Measurements from ENCODE around the gene PNPLA1.

Gene PNPLA1

DNA sequence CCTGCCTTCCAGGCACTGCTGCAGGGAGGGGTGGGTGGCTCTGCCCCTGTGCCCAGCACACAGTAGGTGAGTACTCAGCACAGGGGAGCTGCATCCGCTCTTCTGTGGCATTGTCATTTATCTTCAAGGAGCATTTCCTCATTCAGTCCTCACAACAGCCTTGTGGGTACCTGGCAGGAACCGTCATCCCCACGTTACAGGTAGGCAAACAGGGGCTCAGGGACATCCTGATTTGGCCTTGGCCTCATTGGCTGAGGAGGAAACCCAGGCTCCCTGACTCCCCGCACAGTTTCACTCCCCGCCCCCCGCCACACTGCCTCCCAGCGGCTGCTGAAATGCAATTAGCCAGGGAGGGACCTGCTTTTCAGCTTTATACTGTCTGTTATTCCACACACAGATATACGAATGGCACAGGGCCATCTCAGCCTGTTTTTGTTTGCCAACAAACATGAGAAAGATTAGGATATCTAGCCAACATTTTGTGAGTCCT is 24.2 kb upstream of the PNPLA1 start:
- DNase-seq: no peak

DNA sequence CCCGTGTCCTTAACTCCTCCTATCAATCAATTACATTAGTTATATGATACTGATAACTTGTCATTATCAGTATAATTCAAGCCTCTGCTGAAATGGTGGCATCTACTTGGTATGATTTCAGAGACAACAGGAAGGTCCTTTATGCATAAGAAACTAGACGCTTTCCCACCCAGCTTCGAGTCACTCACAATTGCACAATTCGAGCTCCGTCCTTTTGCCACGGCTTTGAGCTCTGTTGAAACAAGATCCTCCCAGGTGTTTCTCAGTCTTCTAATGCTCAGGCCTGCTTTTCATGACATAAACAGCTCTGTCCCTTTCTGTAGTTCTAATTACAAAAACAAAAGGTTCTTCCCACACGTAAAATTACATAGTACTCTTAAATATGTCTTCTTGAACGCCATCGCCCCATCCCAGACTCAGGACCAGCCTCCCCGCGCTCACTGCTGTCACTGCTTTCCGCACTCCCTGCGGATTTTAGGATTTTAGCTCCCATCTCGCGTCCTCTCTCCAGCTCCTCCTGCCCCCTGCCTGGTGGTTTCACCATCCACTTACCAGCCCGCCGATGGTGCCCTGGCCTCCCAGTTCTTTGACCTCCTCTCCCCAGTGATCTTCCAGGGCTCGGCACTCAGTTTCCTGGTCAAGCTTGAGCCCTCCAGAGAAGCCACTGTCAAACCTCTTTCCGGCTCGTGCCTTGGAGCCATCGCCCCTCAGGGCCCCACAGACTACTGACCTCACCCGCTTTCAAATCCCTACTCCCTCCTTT is 23.2 kb upstream of the PNPLA1 start:
- DNase-seq: no peak

DNA sequence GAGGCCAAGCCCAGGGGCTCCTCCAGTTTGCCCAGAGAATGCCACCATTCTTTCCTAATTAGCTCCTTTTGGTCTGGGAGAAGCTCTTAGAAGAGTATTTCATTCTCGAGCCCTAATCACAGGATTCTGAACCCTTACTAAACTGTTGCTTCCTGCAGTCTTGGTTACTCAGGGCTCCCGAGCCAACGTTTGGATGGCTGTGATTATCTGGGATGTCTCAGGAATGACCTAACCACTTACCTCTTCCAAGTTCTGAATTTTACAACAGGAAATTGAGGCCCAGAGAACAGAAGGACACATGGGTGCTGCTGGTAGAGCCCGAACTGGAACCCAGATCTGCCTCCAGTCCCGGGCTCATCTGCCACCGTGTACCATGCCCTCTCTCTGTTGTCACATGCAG is 22.2 kb upstream of the PNPLA1 start:
- no peak for DNase-seq

DNA sequence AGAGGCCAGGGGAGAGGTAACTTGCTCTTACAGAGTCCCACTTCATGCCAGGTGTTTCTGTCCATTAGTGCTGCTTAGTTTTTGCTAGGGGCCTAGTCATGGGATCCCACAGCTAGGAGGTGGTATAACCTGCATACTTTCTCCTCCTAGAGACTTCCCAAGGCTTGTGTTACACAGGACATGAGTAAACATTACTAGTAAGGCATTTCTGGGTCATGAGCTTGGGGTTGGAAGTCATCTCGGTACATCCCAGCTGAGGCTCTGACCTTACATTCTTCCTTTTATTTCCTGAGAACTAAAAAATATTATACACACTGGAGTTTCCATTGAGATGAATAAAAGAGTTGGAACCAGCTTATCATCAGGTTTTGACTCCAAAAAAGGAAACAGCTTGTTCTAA is 20.9 kb upstream of the PNPLA1 start:
- DNase-seq: no peak

DNA sequence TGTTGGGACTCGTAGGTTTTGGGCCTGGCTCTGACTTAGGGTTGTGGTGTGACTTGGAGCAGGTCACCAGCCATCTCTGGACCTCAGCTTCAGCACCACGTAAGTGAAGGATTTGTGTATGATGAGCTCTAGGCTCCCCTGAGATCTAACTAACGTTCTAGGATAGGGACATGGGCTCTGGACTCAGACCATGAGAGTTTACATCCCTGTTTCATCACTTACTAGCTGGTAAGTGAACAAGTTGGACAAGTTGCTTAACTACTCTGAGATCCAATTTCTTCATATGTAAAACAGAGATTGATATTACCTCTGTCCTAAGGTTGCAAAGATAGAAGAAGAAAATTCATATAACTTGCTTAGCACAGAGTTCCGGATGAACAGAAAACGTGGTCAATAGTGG is 20.3 kb upstream of the PNPLA1 start:
- DNase-seq: no peak

DNA sequence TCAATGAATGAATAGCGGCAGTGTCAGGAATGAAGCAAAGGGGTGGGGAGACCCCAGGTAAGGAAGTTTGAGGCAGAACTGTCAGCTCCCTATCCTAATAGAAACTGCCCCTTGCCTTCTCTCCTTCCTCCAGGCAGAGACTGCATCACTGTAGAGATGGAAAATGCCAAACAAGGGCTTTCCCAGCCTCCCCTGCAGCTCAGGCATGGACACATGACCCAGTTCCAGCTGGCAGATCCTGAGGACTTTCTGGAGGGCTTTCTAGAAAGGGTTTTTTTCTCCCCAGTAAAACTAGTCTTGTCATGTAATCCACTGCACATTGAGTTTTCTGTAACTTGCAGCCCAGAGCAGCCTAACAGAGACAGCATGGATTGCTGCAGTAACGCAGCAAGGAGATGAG is 17.9 kb upstream of the PNPLA1 start:
- DNase-seq: peak in 7 of 58 donors; percentile 4 to 27 (median 12)

DNA sequence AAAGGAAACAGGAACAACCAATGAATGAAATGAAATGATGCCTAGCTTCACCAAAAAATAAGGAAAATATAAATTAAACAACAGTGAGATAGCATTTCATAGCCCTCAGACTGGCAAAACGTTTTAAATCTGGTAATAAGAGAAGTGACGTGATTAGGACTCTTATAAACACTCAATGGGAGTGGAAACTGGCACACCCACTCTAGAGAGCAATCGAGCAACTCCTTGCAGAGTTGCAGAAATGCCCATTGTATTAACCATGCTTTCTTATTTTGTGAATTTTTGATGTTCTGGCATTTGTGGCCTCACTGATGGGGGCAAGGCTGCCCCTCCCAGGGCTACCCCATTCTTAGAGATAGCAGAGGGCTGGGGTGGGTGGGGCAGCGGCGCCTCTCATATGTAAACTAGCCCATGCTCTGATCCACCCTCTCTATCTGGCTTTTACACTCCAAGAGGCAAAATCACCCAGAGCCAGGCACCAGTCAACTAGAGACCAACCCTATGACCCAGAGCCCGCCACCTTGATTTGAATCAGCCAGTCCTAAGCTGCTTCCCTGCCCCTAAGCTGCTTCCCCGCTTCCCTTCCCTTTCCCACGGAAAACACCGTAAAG is 6.4 kb upstream of the PNPLA1 start:
- DNase-seq: no peak

DNA sequence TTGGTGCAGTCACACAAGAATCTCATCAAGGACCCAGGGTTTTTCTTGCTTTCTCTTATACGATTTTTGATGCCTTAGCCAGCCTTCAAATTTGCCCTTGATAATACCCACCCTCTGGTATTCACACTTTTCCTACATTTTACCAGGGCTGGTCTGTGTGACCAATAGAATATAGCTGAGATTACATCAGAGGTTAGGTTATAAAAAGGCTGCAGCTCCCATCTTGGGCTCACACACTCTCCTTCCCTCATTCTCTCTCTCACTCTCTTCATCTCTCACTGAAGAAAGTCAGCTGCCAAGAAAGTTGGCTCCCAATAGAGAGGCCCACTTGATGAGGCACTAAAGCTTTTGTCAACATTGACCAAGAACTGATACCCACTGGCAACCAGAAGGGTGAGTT is 4.1 kb upstream of the PNPLA1 start:
- no peak for DNase-seq

DNA sequence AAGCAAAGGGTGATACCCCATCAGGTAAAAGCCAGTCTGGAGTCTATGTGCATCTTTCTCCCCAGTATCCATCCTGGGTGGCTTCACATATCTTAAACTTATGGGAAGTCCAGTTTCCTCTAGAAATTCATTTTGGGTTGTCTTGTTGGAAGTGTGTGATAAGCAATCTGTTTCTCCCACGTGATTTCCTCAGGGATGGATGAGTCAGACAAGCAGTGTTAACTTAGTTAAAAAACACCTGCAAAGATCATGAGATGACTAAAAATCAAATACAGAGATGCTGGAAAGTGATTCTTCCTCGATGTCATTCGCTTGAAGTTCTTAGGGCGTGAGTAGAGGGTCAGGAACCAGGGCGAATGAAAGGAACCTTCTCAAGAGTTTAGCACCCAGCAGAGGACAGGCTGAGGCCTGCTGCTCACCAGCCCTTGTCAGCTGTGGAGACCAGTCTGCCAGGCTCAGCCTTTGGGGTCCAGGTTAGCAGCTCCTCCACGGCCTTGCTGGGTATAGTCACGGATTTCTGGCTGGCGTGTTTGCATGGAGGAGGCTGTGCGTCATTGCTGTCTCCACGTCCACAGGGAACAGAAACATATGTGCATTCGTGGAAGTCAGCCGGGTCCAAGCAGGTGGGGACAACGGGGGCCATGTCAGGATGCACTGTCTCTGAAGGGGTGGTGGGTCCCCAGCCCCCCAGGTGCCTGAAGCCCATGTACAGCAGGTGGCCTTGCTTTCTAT is 2.8 kb upstream of the PNPLA1 start:
- peak in 4 of 58 donors; percentile 8 to 61 (median 28) for DNase-seq

DNA sequence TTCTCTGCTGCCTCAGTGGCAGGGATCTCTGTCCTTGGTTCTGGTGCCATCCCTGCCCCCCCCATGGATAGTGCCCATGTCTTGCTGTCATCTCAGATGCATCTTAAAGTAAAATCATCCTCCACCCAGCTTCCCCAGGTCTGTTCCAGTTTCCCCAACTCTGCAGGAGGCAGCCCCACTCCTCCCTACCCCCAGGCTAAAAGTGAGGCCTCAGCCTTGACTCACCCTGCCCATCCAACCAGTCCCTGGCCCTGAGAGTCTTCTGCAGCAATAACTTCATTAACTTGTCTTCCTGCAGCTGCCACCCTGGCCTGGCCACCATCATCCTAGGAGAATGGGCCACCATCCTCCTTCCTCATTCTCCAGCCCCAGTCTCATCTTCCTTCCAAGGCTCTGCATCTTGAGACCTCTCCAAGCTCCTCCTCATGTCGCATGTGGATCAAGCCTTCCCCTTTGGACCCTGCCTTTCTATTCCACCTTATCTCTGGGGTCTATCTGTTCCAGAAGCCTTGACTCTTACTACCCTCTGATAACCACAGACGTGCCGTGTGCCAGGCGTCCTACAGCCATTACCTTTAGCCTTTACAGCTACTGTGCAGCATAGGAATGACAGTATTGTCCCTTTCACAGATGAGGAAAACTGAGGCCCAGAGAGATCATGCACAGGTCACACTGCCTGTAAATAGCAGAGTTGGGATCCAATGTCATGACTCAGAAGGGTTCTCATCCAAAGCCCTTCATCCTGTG is 2.0 kb upstream of the PNPLA1 start:
- DNase-seq: no peak

DNA sequence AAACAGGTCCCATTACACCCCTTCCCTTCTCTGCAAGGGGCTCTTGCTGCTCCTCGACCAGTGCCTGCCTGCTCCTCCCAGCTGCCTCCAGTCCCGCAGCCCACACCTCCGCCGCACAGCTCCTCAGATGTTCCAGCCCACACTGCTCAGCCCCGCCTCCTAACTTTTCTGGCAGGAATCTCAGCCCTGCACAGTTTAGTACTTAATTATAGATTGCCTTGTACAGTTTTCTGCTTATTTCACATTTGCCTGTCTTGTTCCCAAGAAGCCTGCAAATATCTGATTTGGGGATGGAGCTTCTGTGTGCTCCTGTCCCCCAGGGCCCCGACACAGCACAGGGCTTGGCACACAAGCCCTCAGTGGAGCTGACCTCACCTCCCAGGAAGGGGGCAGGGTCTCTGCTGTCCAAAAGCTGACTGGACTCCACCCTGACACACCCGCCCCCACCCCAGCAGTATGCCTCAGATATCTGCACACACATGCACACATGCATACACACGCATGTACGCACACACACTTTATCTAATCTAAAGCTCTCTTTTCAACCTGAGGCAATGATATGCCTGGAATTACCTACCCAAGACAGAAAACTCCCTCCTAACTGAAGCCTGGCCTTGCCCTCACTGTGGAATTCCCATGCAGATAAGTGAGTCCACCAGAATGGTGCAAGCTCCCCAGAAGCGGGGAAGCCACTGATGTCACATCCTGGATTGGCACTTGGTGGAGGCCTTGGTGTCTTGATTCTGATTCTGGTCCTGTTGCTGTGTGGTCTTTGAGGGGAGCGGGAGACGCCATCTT is 1.2 kb upstream of the PNPLA1 start:
- DNase-seq: peak in 41 of 58 donors; percentile 5 to 80 (median 41)

DNA sequence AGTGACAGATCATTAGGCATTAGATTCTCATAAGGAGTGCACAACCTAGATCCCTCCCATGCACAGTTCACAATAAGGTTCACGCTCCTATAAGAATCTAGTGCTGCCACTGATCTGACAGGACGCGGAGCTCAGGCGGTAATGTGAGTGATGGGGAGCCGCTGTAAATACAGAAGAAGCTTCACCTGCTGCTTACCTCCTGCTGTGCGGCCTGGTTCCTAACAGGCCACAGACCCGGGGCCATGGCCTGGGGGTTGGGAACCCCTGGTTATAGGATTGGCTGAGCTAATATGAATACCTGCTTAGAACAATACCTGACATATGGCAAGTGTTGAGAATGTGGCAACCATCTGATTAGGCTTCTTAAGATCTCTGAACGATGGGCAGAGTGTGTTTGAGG is 2.4 kb downstream of the PNPLA1 start:
- DNase-seq: no peak

DNA sequence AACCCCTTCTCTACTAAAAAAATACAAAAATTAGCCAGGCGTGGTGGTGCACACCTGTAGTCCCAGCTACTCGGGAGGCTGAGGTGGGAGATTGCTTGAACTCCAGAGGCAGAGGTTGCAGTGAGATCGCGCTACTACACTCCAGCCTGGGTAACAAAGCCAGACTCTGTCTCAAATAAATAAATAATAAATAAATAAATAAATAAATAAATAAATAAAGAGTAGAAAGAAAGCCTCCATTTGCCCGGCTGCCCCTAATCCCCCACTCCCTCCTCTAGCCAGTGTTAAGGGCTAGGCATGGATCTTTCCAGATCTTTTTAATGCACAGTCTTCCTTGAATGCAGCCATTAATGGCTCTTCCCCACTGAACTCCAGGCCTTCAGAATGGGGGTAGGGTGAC is 3.2 kb downstream of the PNPLA1 start:
- no peak for DNase-seq

DNA sequence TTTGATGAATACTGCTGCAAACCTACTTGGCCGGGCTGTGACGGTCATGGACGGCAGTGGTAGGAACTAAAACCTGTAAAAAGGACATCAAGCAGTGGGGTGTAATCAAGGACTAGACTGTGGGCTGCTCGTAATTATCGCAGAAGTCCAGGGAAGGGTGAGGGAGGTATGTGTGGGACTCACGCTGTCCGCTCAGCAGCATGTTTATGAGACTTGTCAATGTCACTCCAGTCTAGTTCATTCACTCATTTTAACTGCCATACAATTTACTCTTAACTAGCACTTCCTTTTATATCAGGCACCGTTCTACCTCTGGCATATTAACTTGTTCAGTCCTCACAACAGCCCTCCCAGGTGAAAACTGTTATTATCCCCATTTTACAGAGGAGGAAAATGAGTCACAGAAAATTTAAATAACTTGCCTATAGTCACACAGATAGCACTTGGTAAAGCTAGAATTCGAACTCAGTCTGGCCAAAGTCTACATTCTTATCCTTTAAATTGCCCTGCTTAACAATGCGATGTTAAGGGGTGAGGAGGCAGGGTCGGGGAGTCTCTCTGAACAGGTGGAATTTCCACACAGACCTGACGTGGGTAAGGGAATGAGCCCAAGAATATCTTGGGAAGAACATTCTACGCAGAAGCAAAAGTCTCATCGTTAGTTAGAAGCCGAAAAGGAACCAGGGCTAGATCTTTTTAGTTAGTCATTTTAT is 4.1 kb downstream of the PNPLA1 start:
- no peak for DNase-seq

DNA sequence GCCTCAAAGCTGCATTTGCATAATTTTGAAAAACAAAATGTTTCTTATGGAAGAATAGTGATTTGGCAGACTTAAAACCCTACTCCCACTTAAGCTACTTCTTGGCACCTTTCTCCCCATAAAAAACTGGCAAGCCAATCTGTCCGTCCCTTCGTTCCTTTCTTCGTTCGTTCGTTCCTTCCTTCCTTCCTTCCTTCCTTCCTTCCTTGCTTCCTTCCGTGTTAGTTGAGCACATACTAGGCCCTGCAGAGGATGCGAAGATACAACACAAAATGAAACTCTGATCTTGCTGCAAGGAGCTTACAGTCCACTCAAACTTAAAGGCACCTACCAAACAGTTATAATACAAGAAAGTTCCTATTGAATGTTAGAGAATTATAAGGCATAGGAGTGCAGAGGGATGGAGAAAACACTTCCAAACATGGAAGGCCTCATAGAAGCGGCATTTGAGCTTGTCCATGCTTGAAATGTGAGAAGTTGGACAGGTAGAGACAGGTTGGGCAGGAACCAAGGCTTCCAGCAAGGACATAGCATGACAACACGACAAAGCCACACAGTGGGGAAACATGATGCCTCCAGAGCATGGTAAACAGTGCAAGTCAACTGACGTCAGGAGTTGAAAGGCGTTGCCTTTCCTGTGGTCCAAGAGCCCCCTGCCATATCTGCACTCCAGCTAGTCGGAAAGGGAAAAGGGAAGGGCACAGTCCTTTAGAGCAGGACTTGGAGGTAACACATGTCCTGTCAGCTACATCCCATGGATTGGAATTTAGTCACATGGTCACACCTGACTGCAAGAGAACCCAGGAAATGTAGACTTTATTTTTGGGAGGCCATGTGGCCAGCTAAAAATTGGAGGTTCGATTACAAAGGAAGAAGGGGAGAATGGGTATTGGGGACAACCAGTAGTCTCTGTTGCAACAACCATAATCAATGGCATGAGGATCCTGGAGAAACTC is 7.0 kb downstream of the PNPLA1 start:
- DNase-seq: no peak

DNA sequence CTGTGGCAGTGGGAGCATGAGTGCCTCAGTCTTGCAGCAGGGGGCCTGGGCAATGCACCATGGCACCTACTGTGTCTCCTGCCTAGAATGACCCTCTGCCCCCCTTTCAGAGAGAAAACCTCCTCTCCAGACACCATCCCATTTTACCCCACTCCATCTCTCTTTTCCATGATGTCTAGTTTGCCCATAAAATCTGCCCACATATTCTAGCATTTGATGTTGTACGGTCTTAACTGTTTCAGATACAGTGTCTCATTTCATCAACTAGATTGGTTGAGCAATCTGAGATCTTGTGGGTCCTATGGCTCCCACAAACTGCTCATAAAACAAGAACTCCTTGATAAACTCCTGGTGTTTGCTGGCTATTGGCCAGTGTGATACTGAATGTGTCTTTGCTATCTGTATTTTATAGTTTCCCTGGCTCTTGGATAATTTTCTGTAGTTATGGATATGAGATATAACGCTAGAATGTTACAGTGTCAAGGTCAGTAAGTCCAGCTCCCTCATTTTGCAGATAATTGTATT is 8.1 kb downstream of the PNPLA1 start:
- DNase-seq: no peak

DNA sequence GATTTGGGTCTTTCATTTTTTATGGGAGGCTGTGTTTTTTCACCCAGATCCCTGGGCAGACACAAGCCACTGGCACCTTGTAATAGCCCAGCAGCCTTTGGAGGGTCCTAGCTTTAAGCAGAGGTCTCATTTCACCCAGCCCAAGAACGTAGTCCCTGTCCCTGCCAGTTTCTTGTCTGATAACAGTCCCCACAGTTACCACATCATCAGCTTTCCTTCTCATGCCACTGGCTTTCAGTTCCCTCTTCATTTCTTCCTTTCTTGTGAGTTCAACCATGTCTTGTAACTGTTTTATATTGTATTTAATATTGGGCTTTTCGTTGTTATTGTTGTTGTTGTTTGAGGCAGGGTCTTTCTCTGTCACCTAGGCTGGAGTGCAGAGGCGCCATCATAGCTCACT is 10.6 kb downstream of the PNPLA1 start:
- no peak for DNase-seq

DNA sequence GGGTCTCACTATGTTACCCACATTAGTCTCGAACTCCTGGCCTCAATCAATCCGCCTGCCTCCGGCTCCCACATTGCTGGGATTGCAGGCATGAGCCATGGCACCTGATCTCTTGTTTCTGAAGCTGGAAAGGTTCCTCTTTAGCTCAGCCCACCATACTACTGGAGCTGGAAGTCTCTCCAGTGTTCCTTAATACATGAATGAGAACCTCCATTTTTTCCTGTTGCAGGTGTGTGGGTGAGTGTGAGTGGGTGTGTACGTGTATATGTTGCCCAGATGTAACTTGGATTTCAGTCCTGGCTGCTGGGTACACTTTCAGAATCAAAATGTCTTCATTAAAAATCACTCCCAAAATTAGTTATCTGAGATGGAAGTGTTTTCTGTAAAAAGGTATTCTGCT is 11.1 kb downstream of the PNPLA1 start:
- DNase-seq: no peak

DNA sequence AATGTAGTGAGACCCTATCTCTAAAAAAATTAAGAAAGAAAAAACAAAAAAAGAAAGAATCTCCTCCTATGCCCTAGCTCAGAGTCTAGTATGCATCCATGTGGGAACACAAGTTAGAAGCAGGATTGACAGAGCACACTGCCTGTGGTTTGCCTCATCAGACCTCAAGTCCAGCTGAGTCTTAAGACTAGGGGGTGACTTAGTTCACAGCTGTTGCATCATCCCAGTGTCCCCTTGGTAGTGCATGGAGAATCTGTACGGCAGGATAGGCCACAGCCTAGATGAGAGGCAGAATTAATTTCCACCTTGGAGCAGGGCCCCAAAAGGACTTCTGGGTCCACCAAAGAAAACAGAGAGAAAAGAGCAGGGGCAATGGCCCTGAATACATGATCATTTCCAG is 13.7 kb downstream of the PNPLA1 start:
- DNase-seq: no peak

Data from anterior cingulate cortex (tissue), 58 donors.